Mesothelial cell of epicardium (in vitro differentiated cells): ENCODE measurements around the gene NRF1. TPM values are rescaled to one million over a fixed set of nuclear protein-coding genes. Genes with fewer than 3 reads are reported as not detected.

ENCODE experiments used
- DNase-seq, 2 experiments: peaks; one replicate each; pipeline ENCODE4 v3.0.0; 2021; ENCODE audit warnings: low spot score in 2 of 2; ENCODE audit not compliant: unreplicated experiment in 2 of 2
- H3K27ac Mint-ChIP-seq: 2 replicates; pipeline ENCODE4 v1.8.0; 2021; ENCODE audit warnings: mixed read lengths
- H3K27me3 Mint-ChIP-seq: 2 replicates; pipeline ENCODE4 v1.8.0; 2021; ENCODE audit warnings: low read depth, mixed read lengths
- H3K36me3 Mint-ChIP-seq: 2 replicates; pipeline ENCODE4 v1.8.0; 2021; ENCODE audit warnings: mixed read lengths
- H3K4me1 Mint-ChIP-seq: 2 replicates; pipeline ENCODE4 v1.8.0; 2021; ENCODE audit warnings: mixed read lengths
- H3K4me3 Mint-ChIP-seq: 2 replicates; pipeline ENCODE4 v1.8.0; 2021; ENCODE audit warnings: mild to moderate bottlenecking, moderate library complexity, mixed read lengths
- H3K9me3 Mint-ChIP-seq: 2 replicates; pipeline ENCODE4 v1.8.0; 2021; ENCODE audit warnings: mixed read lengths
- CTCF ChIP-seq: fragments of 200-600 bp; sonication (generic); IDR thresholded peaks from one replicate; pipeline ENCODE4 v1.5.0; 2021; ENCODE audit warnings: antibody characterized with exemption; ENCODE audit not compliant: unreplicated experiment
- total RNA-seq: library from RNA; stranded (reverse); gene quantifications from 3 replicates; pipeline ENCODE4 v1.2.1, GENCODE V29; 2021

The NRF1 gene
- total RNA-seq, 1 donor from 2014 or later, result 26.3 TPM

- TF ChIP-seq CTCF, result no peak
These were observed 169.7 kb downstream of the NRF1 start for GRCh38 chr7:129780974-129781927.

DNA sequence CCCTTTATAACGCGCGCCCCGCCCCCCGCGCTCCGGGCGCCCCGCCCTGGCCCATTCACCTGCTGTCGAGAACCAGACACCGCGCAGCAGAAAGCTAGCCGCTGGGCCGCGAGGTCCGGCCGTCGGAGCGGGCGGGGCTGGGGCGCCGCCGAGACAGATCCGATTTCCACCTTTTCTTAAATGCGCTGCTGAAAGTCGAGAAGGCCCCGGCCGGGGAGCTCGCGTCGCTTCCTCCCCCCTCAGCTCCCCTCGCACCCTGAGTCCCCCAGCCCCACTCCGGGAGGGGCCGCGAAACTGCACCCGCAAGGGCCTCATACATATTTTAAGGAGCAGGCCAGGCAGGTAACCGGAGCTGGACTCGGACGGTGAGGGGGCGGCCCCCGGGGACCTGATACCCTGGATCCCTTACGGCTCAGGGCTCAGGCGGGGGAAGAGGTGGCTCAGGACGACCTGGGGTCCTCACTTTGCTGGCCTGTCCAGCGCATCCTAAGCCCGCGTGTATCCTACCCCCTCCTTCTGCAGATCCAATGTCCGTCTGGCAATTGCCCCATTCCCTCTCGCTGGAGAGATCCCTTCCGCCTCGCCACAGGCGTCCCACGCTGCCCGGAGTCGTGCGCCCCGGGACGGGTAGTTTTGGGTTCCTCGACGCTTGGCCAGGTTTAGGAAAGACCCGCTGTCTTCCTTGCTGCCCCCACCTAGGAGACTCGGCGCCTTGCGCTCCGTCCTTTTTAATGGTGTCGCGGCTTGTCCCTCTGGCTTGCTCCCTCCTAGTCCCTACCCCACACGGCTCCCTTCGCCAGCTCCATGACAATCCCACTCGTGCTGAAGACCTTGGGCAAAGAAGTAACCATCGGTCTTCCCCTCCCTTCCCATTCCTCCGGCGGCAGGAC, 170.7 kb downstream of the NRF1 start:
- H3K27me3 Mint-ChIP-seq, result peaks cover 86% of the 10 kb centered on the region
- no peak for TF ChIP-seq CTCF
- peak overlapping the region; percentile 41 for H3K4me3 Mint-ChIP-seq
- H3K4me1 Mint-ChIP-seq, result peaks cover 34% of the 10 kb centered on the region
- DNase-seq, result no peak
- H3K27ac Mint-ChIP-seq, result no peak overlapping the region
- no peaks in the 10 kb centered on the region for H3K36me3 Mint-ChIP-seq
- no peaks in the 10 kb centered on the region for H3K9me3 Mint-ChIP-seq

More at GRCh38 chr7:129780974-129781927, 169.7 kb downstream of the NRF1 start:
- H3K4me3 Mint-ChIP-seq, result peak overlapping the region; percentile 58
- H3K27ac Mint-ChIP-seq, result no peak overlapping the region
- DNase-seq, result no peak
- peaks cover 84% of the 10 kb centered on the region for H3K27me3 Mint-ChIP-seq
- no peaks in the 10 kb centered on the region for H3K9me3 Mint-ChIP-seq
- H3K36me3 Mint-ChIP-seq, result no peaks in the 10 kb centered on the region
- H3K4me1 Mint-ChIP-seq, result peaks cover 34% of the 10 kb centered on the region

- peaks cover 86% of the 10 kb centered on the region for H3K27me3 Mint-ChIP-seq
- DNase-seq, result no peak
- H3K36me3 Mint-ChIP-seq, result no peaks in the 10 kb centered on the region
- peaks cover 34% of the 10 kb centered on the region for H3K4me1 Mint-ChIP-seq
- no peak for TF ChIP-seq CTCF
- H3K9me3 Mint-ChIP-seq, result no peaks in the 10 kb centered on the region
- H3K27ac Mint-ChIP-seq, result no peak overlapping the region
- H3K4me3 Mint-ChIP-seq, result peak overlapping the region; percentile 41
These were observed 171.5 kb downstream of the NRF1 start for GRCh38 chr7:129782818-129783583.

- Mint-ChIP-seq H3K9me3 (no peaks in the 10 kb centered on the region), H3K27me3 (peaks cover 86% of the 10 kb centered on the region), H3K27ac (no peak overlapping the region), H3K4me3 (no peak overlapping the region), H3K36me3 (no peaks in the 10 kb centered on the region), H3K4me1 (peaks cover 32% of the 10 kb centered on the region)
- no peak for TF ChIP-seq CTCF
- no peak for DNase-seq
These were observed 172.0 kb downstream of the NRF1 start for GRCh38 chr7:129783584-129783919.

DNA sequence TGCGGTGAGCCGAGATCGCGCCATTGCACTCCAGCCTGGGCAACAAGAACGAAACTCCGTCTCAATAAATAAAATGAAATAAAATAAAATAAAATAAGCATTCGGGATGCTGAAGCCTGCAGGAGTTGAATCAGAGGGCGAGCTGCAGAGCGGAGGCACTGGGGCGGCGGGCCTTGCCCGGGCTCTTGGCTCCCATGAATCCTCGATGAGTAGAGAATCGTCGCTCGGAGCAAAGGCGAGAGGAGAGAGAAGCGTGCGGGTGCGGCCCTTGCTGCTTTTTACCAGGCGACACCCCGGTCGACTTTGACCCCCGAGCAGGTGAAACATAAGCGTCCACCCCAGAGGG, 172.9 kb downstream of the NRF1 start:
- DNase-seq, result no peak
- Mint-ChIP-seq H3K27ac (no peak overlapping the region), H3K4me3 (no peak overlapping the region), H3K4me1 (peaks cover 32% of the 10 kb centered on the region), H3K36me3 (no peaks in the 10 kb centered on the region), H3K27me3 (peaks cover 88% of the 10 kb centered on the region), H3K9me3 (no peaks in the 10 kb centered on the region)
- no peak for TF ChIP-seq CTCF
